Subcutaneous abdominal adipose tissue (tissue), 5 donors: ENCODE measurements around the gene STXBP3.
A peak's percentile ranks its signal among the peaks of the same experiment; 100 is the strongest.
"Not testable (repeated sequence)": the region's sequence is repeated elsewhere in the genome, so short reads cannot be mapped to it uniquely, and the experiment has no call there.

Experiments used
- H3K27ac ChIP-seq: one replicate; pipeline ENCODE4 v1.7.0; 2013; ENCODE audit warnings: low read depth, mild to moderate bottlenecking, inconsistent platforms, low read length, moderate library complexity
- H3K27me3 ChIP-seq, 5 donors: one replicate each; pipeline ENCODE4 v1.7.0; 2013; ENCODE audit warnings: low read length in 5 of 5, inconsistent platforms in 1 of 5; ENCODE audit not compliant: control insufficient read depth in 5 of 5, insufficient read depth in 4 of 5
- H3K36me3 ChIP-seq, 5 donors: one replicate each; pipeline ENCODE4 v1.7.0; 2013; ENCODE audit warnings: low read length in 5 of 5; ENCODE audit not compliant: control insufficient read depth in 5 of 5, insufficient read depth in 5 of 5
- H3K4me1 ChIP-seq, 5 donors: one replicate each; pipeline ENCODE4 v1.7.0; 2013; ENCODE audit warnings: low read length in 5 of 5, mild to moderate bottlenecking in 3 of 5, moderate library complexity in 1 of 5; ENCODE audit not compliant: control insufficient read depth in 5 of 5, insufficient read depth in 5 of 5
- H3K4me3 ChIP-seq, 5 donors: one replicate each; pipeline ENCODE4 v1.7.0; 2013; ENCODE audit warnings: low read length in 5 of 5, low read depth in 1 of 5
- H3K9ac ChIP-seq, 5 donors: one replicate each; pipeline ENCODE4 v1.7.0; 2013; ENCODE audit warnings: low read length in 5 of 5, mild to moderate bottlenecking in 4 of 5, moderate library complexity in 3 of 5
- H3K9me3 ChIP-seq, 5 donors: one replicate each; pipeline ENCODE4 v1.7.0; 2013; ENCODE audit warnings: low read length in 5 of 5; ENCODE audit not compliant: control insufficient read depth in 5 of 5
- donor health status: healthy.
- donor health status: healthy.
- donor health status: healthy.
- donor health status: healthy.
- donor health status: healthy.

Gene STXBP3

DNA sequence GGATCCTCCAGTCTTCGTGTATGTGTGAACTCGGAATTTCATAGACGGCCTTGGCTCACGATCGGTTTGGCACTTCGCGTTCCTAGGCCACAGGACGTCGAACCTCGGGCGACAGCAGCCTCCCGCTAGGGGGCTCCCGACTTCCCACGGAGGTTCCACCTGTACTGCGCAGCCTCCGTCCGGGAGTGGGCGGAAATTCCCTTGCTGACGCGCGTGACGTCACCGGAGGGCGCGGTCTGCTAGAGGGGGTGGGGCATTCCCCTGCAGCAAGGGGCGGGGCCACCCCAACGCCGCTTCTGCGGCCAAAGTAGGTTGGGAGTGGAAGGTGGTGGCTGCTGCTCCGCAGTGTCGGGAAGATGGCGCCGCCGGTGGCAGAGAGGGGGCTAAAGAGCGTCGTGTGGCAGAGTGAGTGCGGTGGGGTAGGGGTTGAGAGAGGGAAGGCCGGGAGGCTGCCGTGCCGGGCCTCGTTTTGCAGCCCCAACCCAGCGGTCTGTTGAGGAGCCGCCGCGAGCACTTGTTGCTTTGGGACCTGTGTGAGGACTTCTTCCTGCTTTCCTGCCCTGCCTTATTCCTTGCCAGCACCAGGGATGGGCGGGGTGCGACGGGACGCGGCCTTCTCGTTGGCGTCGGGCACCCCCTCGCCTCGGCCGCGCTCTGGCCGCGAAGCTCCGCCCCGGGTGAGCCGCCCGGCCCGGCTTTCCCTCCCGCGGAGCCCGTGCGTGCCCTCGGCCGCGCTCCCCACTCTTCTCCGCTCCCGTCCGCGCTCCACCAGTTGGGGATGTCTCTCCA, at the start of gene STXBP3:
STXBP3 (plus strand) TSS at position 293 of the 789 bp plus-strand sequence; CDS start at position 357, 64 bp downstream.
- Histone ChIP-seq H3K4me1 (peaks cover 2 to 17% (median 3%) of the 10 kb centered on the region in 5 donors), H3K27ac (peak within 1 kb of the TSS; percentile 94), H3K4me3 (peak within 1 kb of the TSS; percentile 94 to 100 (median 94)), H3K36me3 (peaks cover 0 to 7% (median 0%) of the 10 kb centered on the region in 5 donors), H3K9me3 (no peaks in the 10 kb centered on the region), H3K27me3 (no peaks in the 10 kb centered on the region), H3K9ac (peak within 1 kb of the TSS; percentile 70 to 95 (median 87))

GRCh38 chr1:108699375-108700332, 46.8 kb upstream of the STXBP3 start:
- H3K4me3 ChIP-seq = no peak overlapping the region
- peaks cover 0 to 16% (median 8%) of the 10 kb centered on the region in 5 donors for H3K4me1 ChIP-seq
- H3K9ac ChIP-seq = no peak overlapping the region
- H3K36me3 ChIP-seq = peaks cover 47 to 60% (median 52%) of the 10 kb centered on the region in 5 donors
- H3K27ac ChIP-seq = peak overlapping the region; percentile 25
- H3K27me3 ChIP-seq = no peaks in the 10 kb centered on the region
- no peaks in the 10 kb centered on the region for H3K9me3 ChIP-seq

DNA sequence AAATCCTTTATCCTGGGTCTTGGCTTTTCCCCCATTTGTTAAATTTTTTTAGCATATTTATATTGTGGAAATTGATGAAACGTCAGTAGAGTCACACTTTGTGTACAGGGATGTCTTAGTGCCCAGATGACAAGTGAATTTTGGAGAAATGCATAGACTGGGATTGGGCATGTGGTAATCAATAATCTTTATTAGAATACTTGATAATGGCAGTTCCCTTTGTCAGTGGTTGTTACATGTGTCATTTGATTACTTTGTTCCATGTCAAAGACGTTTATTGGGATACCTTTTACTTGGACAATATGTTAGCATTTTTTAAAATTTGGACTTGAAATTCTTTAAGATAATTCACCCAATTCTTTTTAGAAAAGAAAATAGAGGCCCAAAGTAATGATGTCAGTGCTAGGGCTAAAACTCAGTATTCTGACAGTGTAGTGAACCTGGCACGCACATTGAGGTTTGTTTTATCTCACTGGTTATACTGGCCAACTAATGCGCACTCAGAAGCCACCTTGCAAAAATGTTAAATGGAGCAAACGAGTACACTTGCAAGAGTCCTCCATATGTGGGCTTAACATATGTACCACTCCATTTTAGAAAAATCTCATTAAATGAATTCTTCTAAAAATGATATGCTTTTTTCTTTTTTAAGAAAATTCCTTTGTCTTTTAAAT, 45.2 kb upstream of the STXBP3 start:
- H3K36me3 ChIP-seq = peaks cover 44 to 56% (median 47%) of the 10 kb centered on the region in 5 donors
- H3K9ac ChIP-seq = no peak overlapping the region
- H3K27me3 ChIP-seq = no peaks in the 10 kb centered on the region
- no peak overlapping the region for H3K4me3 ChIP-seq
- H3K9me3 ChIP-seq = no peaks in the 10 kb centered on the region
- no peak overlapping the region for H3K27ac ChIP-seq
- H3K4me1 ChIP-seq = peaks cover 0 to 4% (median 0%) of the 10 kb centered on the region in 5 donors

GRCh38 chr1:108702109-108702508, 44.4 kb upstream of the STXBP3 start:
- H3K4me1 ChIP-seq, H3K9me3 ChIP-seq: not testable (repeated sequence)
- peaks cover 39 to 48% (median 40%) of the 10 kb centered on the region in 5 donors for H3K36me3 ChIP-seq

GRCh38 chr1:108703939-108704338, 42.5 kb upstream of the STXBP3 start:
- peaks cover 0 to 8% (median 3%) of the 10 kb centered on the region in 5 donors for H3K4me1 ChIP-seq
- no peak overlapping the region for H3K9ac ChIP-seq
- H3K9me3 ChIP-seq = no peaks in the 10 kb centered on the region
- H3K36me3 ChIP-seq = peaks cover 21 to 30% (median 23%) of the 10 kb centered on the region in 5 donors
- no peak overlapping the region for H3K4me3 ChIP-seq
- no peak overlapping the region for H3K27ac ChIP-seq
- no peaks in the 10 kb centered on the region for H3K27me3 ChIP-seq

More at GRCh38 chr1:108702109-108702508, 44.4 kb upstream of the STXBP3 start:
- not testable (repeated sequence) for H3K27ac ChIP-seq, H3K4me3 ChIP-seq, H3K27me3 ChIP-seq, H3K9ac ChIP-seq

GRCh38 chr1:108704496-108704895, 42.0 kb upstream of the STXBP3 start:
- Histone ChIP-seq H3K9me3 (no peaks in the 10 kb centered on the region), H3K27me3 (peaks cover 0 to 3% (median 0%) of the 10 kb centered on the region in 5 donors), H3K9ac (no peak overlapping the region), H3K36me3 (peaks cover 16 to 24% (median 18%) of the 10 kb centered on the region in 5 donors), H3K4me3 (no peak overlapping the region), H3K4me1 (peaks cover 0 to 10% (median 3%) of the 10 kb centered on the region in 5 donors), H3K27ac (no peak overlapping the region)

DNA sequence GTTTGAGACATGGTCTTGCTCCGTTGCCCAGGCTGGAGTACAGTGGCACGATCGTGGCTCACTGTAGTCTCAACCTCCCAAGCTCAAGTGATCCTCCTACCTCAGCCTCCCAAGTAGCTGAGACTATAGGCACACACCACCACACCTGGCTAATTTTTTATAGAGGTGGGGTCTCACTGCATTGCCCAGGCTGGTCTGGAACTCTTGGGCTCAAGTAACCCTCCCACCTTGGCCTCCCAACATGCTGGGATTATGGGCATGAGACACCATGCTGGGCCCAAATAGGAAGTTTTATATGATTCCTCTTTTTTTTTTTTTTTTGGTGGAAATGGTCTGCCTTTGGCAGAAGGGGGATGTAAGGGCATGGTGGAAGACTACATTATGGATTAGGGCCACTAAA, 39.8 kb upstream of the STXBP3 start:
- H3K9me3 ChIP-seq = no peaks in the 10 kb centered on the region
- no peak overlapping the region for H3K4me3 ChIP-seq
- peaks cover 0 to 6% (median 2%) of the 10 kb centered on the region in 5 donors for H3K36me3 ChIP-seq
- H3K4me1 ChIP-seq = peaks cover 0 to 7% (median 3%) of the 10 kb centered on the region in 5 donors
- H3K27me3 ChIP-seq = peaks cover 0 to 3% (median 0%) of the 10 kb centered on the region in 5 donors
- no peak overlapping the region for H3K9ac ChIP-seq
- no peak overlapping the region for H3K27ac ChIP-seq

DNA sequence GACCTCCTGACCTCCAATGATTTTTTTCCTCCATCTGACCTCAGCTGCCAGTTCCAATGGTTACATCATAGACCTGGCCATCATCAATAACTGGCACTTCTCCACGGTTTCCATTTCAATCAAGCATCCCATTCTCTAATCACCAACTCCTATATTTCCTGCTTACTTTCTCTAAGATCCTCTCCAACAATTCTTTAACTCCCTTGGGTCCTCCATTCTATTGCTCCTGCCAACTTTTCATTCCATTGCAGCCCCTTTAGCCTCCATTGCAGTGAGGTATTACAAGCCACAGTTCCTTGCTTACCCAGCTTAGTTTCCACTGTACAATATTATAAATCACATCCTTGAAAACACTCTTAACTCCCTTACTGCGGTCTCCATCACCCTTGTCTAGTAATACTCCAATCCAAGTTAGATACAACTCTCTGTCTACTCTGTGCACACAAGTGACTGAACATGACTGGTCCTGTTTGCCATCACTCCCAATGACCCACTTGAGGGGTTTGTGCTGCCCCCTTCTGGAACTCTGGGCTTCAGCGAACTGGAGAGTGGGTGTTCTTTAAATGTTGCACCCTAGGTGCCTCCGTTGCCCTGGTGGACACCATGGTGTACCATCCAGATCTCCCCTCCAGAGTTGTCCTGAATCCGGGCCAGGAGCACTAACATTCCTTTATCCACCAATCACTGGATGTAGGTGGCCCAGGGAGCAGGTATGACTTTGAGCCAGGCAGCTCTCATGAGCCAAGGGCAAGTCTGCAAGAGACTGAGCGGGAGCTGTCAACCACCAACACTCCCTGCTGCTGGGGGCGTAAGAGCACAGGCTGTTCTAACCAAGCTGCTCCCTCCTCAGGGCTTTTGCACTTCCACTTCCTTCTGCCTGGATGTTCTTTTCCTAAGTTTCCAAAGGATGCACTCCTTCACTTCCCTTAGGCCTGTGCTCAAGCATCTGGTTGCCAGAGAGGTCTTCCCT, 37.5 kb upstream of the STXBP3 start:
- Histone ChIP-seq H3K27me3 (peaks cover 0 to 3% (median 2%) of the 10 kb centered on the region in 5 donors), H3K9ac (no peak overlapping the region), H3K36me3 (no peaks in the 10 kb centered on the region), H3K4me3 (no peak overlapping the region), H3K27ac (no peak overlapping the region), H3K9me3 (no peaks in the 10 kb centered on the region), H3K4me1 (peaks cover 0 to 7% (median 3%) of the 10 kb centered on the region in 5 donors)
